A673 (cell line): ENCODE measurements around the gene EGFR.

Experiments used
- CTCF ChIP-seq: fragments of 300-800, 200-600 bp; sonication (generic); conservative IDR thresholded peaks from 2 replicates; pipeline ENCODE4 v1.5.1; 2017; ENCODE audit warnings: low read depth, mild to moderate bottlenecking, antibody characterized with exemption, low read length, moderate library complexity, mixed read lengths
- EZH2 ChIP-seq: fragments of 200-600 bp; sonication (generic); IDR thresholded peaks from 2 replicates; pipeline ENCODE4 v1.6.1; 2017; ENCODE audit warnings: borderline replicate concordance, low read depth, mild to moderate bottlenecking, mixed read lengths, antibody characterized with exemption, low read length; ENCODE audit not compliant: poor library complexity, severe bottlenecking

GRCh38 chr7:55161154-55161687, 142.4 kb downstream of the EGFR start:
- TF ChIP-seq CTCF (no peak), EZH2 (no peak)
